Gastrocnemius medialis (tissue), 4 donors: ENCODE data around the gene MEGF10.

Experiments used
- CTCF ChIP-seq, 5 experiments: fragments of 450-650 bp in 3 of 5; fragments of 200-600 bp in 2 of 5; sonication (generic) in 2 of 5; IDR thresholded peaks in 4 of 5; conservative IDR thresholded peaks in 1 of 5; 1 replicate in 4 of 5; 2 replicates in 1 of 5; pipeline ENCODE4 v1.5.1; 2016 to 2019; ENCODE audit warnings: antibody characterized with exemption in 5 of 5, mild to moderate bottlenecking in 3 of 5, moderate library complexity in 3 of 5
- POLR2A ChIP-seq, 2 donors: fragments of 450-650 bp; IDR thresholded peaks; one replicate each; pipeline ENCODE4 v1.6.1; 2017; ENCODE audit warnings: antibody characterized with exemption in 2 of 2, mild to moderate bottlenecking in 2 of 2, moderate library complexity in 2 of 2

- TF ChIP-seq CTCF (IDR thresholded peaks at IDR 0.05 in 4 of 5, conservative IDR thresholded peaks at IDR 0.05 in 1 of 5) (no peak), POLR2A (IDR thresholded peaks at IDR 0.05) (no peak)
Measured at GRCh38 chr5:127404190-127404589, 113.6 kb downstream of the MEGF10 start.
